Stomach smooth muscle (tissue), 2 donors: ENCODE data around the gene KRT75.

Source experiments
- H3K27ac ChIP-seq: one replicate; pipeline ENCODE4 v1.7.0; 2013; ENCODE audit warnings: mild to moderate bottlenecking, low read length, inconsistent platforms
- H3K27me3 ChIP-seq, 2 donors: one replicate each; pipeline ENCODE4 v1.7.0; 2013; ENCODE audit warnings: low read length in 2 of 2; ENCODE audit not compliant: insufficient read depth in 2 of 2, control insufficient read depth in 1 of 2
- H3K36me3 ChIP-seq, 2 donors: one replicate each; pipeline ENCODE4 v1.7.0; 2013; ENCODE audit warnings: low read length in 2 of 2; ENCODE audit not compliant: control insufficient read depth in 2 of 2, insufficient read depth in 2 of 2
- H3K4me1 ChIP-seq: one replicate; pipeline ENCODE4 v1.7.0; 2013; ENCODE audit warnings: low read length; ENCODE audit not compliant: control insufficient read depth, insufficient read depth
- H3K4me3 ChIP-seq, 2 donors: one replicate each; pipeline ENCODE4 v1.7.0; 2013; ENCODE audit warnings: low read length in 2 of 2
- H3K9ac ChIP-seq, 2 donors: one replicate each; pipeline ENCODE4 v1.7.0; 2013; ENCODE audit warnings: low read length in 2 of 2, mild to moderate bottlenecking in 1 of 2
- H3K9me3 ChIP-seq, 2 donors: one replicate each; pipeline ENCODE4 v1.7.0; 2013; ENCODE audit warnings: low read length in 2 of 2; ENCODE audit not compliant: control insufficient read depth in 2 of 2
- donor health status: healthy.
- donor health status: Pancreatic carcinoma.

Gene KRT75

DNA sequence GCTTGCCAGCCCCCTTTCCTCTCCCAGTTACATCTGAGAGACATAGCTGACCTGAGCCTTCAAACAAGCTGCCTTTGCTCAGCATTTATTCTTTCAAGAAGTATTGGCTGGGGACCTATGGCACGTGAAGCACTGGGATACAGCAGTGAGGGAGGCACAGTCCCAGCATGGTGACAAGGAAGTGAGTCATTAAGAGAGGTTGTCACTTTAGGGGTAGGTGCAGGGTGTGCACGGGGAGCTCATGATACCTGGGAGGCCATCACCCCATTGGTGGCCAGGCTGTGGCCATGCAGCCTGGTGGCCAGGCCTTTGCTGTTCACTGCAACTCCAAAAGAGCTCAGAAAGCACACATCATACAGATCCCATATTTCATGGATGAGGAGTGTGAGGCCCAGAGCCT lies 5.7 kb upstream of the KRT75 start:
- H3K4me3 ChIP-seq: no peak overlapping the region

DNA sequence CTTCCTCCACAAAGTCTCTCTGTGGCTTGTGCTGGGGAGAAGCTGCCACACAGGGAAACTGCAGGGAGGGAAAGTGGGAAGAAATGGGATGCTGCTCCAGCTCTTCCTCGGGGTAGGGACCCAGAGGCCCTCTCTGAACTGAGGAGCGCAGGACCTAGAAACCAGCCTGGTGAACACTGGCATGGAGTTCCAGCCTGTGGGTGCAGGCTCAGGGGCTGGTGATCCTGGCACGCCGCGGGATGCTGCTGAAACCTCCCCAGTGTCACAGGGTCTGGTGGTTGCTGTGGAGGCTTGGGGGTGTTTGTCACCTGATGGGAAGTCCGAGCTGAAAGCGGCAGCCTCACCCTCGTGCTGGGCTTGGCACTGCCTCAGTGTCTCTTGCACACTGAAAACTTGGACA lies 5.2 kb upstream of the KRT75 start:
- Histone ChIP-seq H3K4me3 (no peak overlapping the region), H3K36me3 (no peaks in the 10 kb centered on the region), H3K9ac (no peak overlapping the region), H3K27me3 (no peaks in the 10 kb centered on the region), H3K4me1 (peaks cover 4% of the 10 kb centered on the region), H3K9me3 (no peaks in the 10 kb centered on the region), H3K27ac (no peak overlapping the region)

More for the DNA sequence above, 5.7 kb upstream of the KRT75 start:
- Histone ChIP-seq H3K9me3 (no peaks in the 10 kb centered on the region), H3K9ac (no peak overlapping the region), H3K27me3 (no peaks in the 10 kb centered on the region), H3K4me1 (peaks cover 4% of the 10 kb centered on the region), H3K27ac (no peak overlapping the region), H3K36me3 (no peaks in the 10 kb centered on the region)

DNA sequence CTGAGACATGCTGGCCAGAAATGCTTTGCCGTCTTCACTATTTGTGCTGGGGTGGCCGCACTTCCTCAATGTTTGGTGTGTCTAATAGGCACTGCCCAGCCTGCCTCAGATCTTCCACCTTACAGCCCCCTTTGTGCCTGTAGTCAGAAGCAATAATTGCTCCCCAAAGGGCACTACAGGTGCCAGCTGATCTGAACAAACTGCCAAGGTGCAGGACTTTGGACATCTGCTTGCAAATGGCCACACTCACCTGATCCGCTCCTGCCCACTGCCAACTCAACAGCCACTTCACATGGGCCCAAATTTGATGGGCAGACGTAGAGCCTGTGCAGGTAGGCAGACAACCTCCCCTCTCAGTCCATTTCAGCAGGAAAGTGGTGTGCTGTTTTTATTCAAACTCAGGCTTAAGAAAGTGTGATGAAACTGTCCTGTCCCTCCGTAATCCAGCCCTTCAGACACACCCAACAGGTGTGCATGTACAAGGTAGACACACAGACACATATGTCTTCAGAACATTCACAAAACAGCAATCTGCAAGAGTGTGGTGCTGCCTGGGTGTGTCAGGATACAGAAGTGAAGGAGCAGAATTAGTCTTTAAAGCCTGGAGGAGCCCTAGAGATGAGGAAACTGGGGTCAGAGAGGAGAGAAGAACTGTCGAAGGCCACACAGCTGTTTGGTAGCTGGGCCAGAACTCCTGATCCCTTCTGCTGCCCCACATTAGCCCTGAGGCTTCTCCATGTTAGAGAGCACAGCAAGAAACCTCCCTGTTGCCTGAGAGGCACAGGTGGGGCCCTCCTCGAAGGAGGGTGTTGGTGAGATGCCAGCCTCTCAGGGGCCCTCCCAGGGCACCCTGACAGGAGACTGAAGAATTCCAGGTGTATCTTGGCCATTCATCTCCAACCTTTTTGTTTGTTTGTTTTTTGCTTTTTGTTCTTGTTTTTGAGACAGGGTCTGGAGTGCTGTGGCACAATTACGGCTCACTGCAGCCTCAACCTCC lies 4.4 kb upstream of the KRT75 start:
- Histone ChIP-seq H3K27ac (no peak overlapping the region), H3K4me3 (no peak overlapping the region), H3K36me3 (no peaks in the 10 kb centered on the region), H3K9me3 (no peaks in the 10 kb centered on the region), H3K27me3 (peaks cover 0 to under 1% of the 10 kb centered on the region in 2 donors), H3K9ac (no peak overlapping the region), H3K4me1 (peaks cover 4% of the 10 kb centered on the region)

DNA sequence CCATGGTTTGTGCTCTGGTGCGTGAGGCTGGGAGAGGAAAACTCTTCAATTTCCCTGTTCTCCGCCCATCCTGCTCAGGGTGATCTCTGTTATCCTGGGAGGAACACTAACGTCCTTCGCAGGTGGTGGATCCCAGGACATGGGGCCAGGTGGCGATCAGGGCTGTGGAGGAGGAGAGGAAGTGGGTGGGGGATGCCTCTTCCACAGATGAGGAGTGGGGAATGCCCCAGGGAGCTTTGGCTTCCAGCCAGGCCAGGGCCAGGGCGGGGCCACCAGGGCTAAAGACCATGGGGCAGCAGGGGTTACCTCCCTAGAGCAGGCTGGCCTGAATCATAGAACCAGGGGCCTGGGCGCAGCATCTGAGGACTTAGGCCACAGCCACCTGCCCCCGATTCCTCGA lies 3.3 kb upstream of the KRT75 start:
- peaks cover 0 to 3% of the 10 kb centered on the region in 2 donors for H3K27me3 ChIP-seq
- no peak overlapping the region for H3K4me3 ChIP-seq
- H3K9ac ChIP-seq: no peak overlapping the region
- no peak overlapping the region for H3K27ac ChIP-seq
- H3K4me1 ChIP-seq: peaks cover 4% of the 10 kb centered on the region
- no peaks in the 10 kb centered on the region for H3K36me3 ChIP-seq
- H3K9me3 ChIP-seq: no peaks in the 10 kb centered on the region

DNA sequence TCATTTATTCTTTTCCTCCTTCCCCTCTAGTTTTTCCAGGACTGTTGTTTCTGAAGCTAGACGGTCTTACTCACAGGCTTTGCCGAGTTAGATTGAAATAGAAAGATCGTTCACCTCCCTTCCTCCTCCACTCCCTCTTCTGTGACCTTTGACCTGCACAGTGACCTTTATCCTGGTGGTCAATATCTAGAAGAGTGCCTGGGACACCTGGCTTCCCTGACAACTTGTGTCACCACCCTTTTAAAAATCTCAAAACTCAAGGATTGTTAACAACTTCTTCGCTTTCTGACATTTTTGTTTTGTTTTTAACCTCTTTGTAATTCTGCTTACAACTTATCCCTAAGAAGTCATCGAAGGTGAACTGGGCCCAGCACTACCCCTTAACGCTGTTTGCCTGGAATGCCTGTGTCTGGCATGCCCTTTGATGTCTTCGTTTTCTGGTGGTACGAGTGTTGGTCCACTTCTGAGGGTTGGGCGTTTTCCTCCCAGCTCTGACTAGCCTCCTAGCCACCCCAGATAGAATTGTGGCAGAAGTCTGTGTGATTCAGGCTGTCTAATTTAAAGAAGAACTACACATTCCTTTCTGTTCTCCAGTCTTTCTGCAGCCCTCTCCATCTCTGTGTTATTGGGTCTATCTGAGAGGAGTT lies 2.8 kb upstream of the KRT75 start:
- no peaks in the 10 kb centered on the region for H3K9me3 ChIP-seq
- peaks cover 0 to 3% of the 10 kb centered on the region in 2 donors for H3K27me3 ChIP-seq
- no peaks in the 10 kb centered on the region for H3K36me3 ChIP-seq
- H3K4me3 ChIP-seq: no peak overlapping the region
- no peak overlapping the region for H3K9ac ChIP-seq
- H3K27ac ChIP-seq: no peak overlapping the region
- H3K4me1 ChIP-seq: peaks cover 4% of the 10 kb centered on the region

DNA sequence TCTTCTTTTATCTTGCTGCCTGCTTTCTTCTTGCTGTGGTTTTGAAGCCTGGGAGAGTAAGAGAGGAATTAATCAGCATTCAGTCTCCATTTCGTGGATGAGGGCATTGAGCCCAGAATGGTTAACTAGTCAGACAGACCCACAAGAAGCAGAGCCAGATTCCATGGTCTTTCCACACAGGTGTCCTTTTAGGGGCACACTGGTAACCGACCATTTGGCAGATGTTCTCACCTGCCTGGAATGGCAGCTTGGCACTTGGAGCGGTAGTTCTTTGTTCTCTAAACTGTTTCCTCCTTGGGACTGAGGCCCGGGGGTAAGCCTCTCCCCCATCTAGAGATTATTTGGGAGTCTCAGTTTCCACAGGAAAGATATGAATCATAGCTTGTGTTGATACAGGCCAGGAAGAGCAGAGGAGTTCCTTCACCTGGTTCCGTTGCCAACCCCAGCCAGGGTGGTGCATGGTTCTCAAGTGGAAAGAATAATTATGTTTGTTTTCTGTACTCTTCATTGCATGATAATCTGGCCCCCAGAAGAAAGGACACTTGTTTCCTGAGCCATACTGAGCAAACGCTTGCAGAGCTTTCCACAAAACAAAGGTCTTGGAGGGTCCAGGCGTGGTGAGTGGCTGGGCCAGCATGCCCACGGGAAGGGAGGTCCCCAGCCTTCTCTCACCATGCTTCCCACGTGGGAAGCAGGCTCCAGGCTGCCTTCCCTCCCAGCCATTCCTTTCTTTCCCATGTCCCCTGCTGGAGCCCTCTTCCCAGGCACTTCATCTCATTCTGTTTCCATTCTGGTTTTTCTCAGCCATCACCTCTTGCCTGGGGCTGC lies 2.0 kb upstream of the KRT75 start:
- H3K27ac ChIP-seq: no peak overlapping the region
- H3K4me1 ChIP-seq: peaks cover 4% of the 10 kb centered on the region
- H3K9me3 ChIP-seq: no peaks in the 10 kb centered on the region
- H3K9ac ChIP-seq: no peak overlapping the region
- no peak overlapping the region for H3K4me3 ChIP-seq
- peaks cover 0 to 3% of the 10 kb centered on the region in 2 donors for H3K27me3 ChIP-seq
- no peaks in the 10 kb centered on the region for H3K36me3 ChIP-seq

DNA sequence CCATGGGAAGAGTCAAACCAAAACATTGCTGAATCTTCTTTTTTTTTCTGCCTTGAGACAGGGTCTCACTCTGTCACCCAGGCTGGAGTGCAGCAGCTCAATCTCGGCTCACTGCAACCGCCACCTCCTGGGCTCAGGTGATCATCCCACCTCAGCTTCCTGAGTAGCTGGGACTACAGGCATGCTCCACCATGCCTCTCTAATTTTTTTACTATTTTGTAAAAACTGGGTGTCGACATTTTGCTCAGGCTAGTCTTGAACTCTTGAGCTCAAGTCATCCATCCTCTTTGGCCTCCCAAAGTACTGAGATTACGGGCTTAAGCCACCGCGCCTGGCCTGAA lies 1.5 kb upstream of the KRT75 start:
- H3K4me3 ChIP-seq: no peak overlapping the region
- H3K27ac ChIP-seq: no peak overlapping the region
- H3K27me3 ChIP-seq: peaks cover 0 to 3% of the 10 kb centered on the region in 2 donors

DNA sequence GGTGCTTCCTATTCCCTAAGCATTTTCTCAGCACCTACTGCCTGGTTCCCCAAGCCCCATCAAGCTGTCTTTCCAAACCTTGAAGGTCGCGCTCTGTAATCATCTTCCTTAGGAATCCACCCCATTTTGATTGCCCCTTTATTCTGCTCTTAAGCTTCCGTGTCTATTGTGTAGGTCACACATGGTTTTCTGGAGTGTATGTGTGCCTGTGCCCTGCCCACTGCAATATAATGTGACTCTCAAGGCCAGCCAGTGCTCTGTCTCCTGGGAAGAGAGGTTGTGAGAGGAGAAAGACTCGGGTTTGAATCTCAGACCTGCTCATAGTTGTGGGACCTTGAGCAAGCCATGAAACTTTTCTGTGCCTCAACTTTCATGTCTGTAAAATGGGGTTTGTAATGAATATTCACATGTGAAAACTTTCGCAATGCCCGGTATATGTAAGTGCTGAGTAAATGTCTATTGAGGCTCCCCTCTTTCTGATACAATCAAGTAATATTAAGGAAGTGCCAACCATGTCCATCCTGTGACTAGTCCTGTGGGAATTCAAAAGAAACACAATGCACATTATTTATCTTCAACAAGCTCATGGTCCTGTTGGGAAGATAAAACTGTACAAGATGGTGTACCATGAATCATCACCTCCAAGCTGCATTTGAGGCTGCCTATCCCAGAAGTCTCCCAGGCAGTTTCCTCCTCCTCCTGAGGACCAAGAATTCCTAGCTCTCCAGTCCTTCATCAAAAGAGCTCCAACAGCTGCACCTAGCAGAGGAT lies 774 bp upstream of the KRT75 start:
- no peak overlapping the region for H3K9ac ChIP-seq
- peaks cover 0 to 5% of the 10 kb centered on the region in 2 donors for H3K27me3 ChIP-seq
- H3K4me3 ChIP-seq: no peak overlapping the region
- peaks cover 4% of the 10 kb centered on the region for H3K4me1 ChIP-seq
- no peaks in the 10 kb centered on the region for H3K36me3 ChIP-seq
- no peak overlapping the region for H3K27ac ChIP-seq
- H3K9me3 ChIP-seq: no peaks in the 10 kb centered on the region

More for the DNA sequence above, 1.5 kb upstream of the KRT75 start:
- H3K36me3 ChIP-seq: no peaks in the 10 kb centered on the region
- peaks cover 4% of the 10 kb centered on the region for H3K4me1 ChIP-seq
- no peaks in the 10 kb centered on the region for H3K9me3 ChIP-seq
- H3K9ac ChIP-seq: no peak overlapping the region

DNA sequence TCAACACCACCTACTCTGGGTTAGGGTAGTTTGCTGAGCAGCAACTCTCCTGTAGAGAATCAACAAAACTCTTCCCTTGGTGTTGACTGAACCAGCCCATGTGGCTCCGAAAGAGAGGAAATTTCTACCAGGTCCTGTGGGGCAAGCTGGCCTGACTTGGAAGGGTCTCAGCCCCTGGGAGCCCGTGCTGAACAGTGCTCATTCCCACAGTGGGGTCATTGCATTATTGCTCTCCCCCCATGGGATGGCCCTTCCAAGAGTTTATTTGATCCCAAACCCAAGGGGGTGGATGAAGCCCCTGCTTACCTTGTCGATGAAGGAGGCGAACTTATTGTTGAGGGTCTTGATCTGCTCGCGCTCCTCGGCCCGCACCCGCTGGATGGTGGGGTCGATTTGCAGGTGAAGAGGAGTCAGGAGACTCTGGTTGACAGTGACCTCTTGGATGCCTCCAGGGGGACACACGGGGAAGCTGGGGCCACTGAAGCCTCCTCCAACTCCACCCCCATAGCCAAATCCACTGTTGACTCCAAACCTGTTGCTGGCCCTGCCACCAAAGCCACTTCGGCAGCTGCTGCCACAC lies 580 bp downstream of the KRT75 start:
- Histone ChIP-seq H3K27me3 (peaks cover 0 to 10% of the 10 kb centered on the region in 2 donors), H3K36me3 (no peaks in the 10 kb centered on the region), H3K4me3 (no peak overlapping the region), H3K4me1 (peaks cover 4% of the 10 kb centered on the region), H3K9me3 (no peaks in the 10 kb centered on the region), H3K27ac (no peak overlapping the region), H3K9ac (no peak overlapping the region)
